DMS114 treated with DMSO at 0.1 percent for 48 hours (cell line): ENCODE measurements around the gene ARL17B.
"Not testable (repeated sequence)": the region's sequence is repeated elsewhere in the genome, so short reads cannot be mapped to it uniquely, and the experiment has no call there.

ENCODE experiments used
- DNase-seq: peaks from one replicate; lab custom pipeline; 2025; ENCODE audit not compliant: unreplicated experiment; lab: John Stamatoyannopoulos, UW

ARL17B gene

DNA sequence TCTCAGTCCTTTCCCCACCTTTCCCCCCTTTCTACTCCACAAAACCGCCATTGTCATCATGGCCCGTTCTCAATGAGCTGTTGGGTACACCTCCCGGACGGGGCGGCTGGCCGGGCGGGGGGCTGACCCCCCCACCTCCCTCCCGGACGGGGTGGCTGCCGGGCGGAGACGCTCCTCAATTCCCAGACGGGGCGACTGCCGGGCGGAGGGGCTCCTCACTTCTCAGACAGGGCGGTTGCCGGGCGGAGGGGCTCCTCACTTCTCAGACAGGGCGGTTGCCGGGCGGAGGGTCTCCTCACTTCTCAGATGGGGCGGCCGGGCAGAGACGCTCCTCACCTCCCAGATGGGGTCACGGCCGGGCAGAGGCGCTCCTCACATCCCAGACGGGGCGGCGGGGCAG lies 108.8 kb downstream of the ARL17B start:
- not testable (repeated sequence) for DNase-seq

DNA sequence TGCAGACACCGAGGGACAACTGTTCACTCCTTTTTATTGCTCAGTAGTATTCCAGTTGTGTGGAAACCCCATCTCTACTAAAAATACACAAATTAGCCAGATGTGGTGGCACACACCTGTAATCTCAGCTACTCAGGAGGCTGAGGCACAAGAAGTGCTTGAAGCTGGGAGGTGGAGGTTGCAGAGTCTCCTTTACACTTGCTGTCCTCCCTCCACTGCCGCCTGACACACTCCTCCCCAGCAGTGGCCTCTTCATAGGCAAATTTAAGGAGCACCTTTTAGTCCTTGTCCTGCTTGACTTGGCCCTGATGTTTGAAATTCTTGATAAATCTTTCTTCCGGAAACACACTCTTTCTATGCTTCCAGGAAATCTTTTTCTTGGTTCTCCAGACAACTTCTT lies 112.4 kb downstream of the ARL17B start:
- DNase-seq = not testable (repeated sequence)

DNA sequence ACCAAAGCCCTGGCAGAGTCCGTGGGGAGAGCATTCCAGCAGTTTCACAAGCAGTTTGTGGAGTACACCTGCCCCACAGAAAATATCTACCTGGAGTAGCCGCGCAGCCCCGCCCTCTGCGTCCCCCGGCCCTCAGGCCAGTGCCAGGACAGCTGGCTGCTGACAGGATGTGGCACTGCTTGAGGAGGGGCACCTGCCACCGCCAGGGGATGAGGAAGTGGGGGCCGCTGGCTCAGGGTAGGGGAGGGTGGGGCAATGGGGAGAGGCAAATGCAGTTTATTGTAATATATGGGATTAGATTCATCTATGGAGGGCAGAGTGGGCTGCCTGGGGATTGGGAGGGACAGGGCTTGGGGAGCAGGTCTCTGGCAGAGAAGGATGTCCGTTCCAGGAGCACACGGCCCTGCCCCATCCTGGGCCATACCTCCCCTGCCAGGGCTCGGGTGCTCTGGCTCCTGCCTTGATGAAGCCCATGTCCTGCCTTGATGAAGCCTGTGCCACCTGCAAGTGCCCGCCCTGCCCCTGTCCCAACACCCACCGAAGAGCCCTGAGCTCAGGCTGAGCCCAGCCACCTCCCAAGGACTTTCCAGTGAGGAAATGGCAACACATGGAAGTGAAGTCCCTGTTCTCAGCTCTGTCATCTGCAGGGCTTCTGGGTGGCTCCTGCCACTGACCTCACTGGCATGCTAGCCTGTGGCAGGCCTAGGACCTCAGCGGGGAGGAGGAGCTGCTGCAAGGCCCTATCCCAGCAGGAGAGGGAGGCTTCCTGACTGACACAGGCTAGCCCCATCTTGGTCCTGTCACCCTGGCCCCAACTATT lies 116.4 kb downstream of the ARL17B start:
- not testable (repeated sequence) for DNase-seq

DNA sequence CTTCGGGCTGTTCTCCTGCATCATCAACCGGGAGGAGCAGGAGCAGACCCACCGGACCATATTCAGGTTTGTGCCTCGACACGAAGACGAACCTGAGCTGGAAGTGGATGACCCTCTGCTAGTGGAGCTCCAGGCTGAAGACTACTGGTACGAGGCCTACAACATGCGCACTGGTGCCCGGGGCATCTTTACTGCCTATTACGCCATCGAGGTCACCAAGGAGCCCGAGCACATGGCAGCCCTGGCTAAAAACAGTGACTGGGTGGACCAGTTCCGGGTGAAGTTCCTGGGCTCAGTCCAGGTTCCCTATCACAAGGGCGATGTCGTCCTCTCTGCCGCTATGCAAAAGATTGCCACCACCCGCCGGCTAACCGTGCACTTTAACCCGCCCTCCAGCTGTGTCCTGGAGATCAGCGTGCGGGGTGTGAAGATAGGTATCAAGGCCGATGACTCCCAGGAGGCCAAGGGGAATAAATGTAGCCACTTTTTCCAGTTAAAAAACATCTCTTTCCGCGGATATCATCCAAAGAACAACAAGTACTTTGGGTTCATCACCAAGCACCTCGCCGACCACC lies 117.1 kb downstream of the ARL17B start:
- not testable (repeated sequence) for DNase-seq

DNA sequence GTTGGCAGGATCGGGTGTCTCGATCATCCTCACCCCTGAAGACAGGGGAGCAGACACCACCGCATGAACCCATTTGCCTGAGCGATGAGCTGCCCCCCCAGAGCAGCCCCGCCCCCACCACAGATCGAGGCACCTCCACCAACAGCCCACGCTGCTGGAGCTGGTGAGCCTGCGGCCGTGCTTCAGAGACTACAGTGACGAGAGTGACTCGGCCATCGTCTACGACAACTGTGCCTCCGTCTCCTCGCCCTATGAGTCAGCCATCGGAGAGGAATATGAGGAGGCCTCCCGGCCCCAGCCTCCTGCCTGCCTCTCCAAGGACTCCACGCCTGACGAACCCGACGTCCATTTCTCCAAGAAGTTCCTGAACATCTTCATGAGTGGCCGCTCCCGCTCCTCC lies 117.6 kb downstream of the ARL17B start:
- not testable (repeated sequence) for DNase-seq

DNA sequence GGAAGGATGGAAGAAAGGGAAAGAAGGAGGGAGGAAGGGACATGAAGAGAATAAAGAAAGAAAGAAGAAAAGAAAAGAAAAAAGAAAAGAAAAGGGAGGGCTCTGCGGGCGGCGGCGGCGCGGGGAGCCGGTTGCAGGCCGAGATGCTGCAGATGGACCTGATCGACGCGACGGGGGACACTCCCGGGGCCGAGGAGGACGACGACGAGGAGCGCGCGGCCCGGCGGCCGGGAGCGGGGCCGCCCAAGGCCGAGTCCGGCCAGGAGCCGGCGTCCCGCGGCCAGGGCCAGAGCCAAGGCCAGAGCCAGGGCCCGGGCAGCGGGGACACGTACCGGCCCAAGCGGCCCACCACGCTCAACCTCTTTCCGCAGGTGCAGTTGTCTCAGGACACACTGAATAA lies 118.1 kb downstream of the ARL17B start:
- DNase-seq = not testable (repeated sequence)

DNA sequence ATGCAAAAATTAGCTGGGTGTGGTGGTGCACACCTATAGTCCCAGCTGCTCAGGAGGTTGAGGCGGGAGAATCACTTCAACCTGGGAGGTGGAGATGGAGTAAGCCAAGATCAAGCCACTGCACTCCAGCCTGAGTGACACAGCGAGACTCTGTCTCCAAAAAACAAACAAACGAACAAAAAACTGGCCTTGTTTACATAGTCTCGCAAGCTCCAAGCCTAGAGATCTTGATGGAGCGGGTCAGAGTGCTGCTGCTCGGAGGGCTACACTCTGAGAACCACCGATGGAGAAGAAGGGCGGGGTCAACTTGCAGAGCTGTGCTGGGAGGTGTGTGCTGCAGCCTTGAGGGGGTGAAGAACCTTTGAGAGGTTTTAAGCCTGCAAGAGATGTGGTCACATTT lies 130.2 kb downstream of the ARL17B start:
- DNase-seq = not testable (repeated sequence)

DNA sequence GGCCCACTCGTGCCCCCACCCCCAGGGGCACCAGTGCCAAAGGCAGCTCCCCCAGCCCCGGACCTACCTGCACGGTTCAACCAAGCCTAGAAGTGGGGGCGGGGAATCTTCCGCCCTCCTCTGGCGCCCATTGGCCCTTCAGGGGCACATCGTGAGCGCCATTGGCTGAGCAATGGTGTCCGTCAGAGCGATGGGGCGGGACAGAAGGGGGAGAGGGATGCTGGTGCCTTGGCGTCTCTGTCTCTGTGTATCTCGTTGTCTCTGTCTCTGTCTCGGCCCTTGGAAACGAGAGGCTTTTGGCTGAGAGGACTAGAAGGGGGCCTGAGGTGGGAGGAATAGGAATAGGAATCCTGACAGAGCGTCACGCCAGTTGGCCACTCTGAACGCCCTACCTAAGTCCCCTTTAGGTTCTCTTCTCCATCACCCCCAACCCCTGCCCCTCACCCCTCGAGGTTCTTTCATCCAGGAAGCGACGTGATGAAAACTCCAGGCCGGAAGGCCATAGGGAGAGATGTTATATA lies 136.2 kb downstream of the ARL17B start:
- peak; percentile 94 for DNase-seq

DNA sequence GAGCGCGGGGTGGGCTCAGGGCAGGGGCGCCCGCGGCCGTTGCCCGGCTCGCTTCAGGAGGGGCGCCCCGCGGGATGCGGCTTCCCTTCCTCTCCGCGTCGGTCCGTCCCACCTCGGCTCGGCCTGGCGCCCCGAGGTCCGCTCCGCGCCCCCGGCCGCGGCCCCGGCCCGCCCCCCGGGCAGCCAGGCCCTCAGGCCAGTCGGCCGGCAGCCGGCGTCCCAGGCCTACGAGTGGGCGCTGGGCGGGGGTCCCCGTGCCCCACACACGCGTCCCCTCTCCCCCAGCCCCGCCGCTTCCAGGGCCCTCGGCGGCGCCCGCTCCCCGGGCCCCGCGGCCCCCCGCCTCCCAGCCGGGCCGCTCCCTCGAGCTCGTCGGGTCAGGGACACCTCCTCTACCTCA lies 136.7 kb downstream of the ARL17B start:
- not testable (repeated sequence) for DNase-seq
